B cell (primary cell): ENCODE results near the gene NDUFS6.

ENCODE experiments used
- CTCF ChIP-seq: fragments of 200-600 bp; IDR thresholded peaks from one replicate; pipeline ENCODE4 v1.8.0; 2022; ENCODE audit warnings: antibody characterized with exemption, mild to moderate bottlenecking
- EZH2 ChIP-seq: IDR thresholded peaks from 2 replicates; pipeline ENCODE4 v1.6.1; 2012; ENCODE audit warnings: borderline replicate concordance, low read depth, mild to moderate bottlenecking, moderate library complexity, low read length; ENCODE audit not compliant: insufficient read depth, poor library complexity, severe bottlenecking

- TF ChIP-seq EZH2 (no peak), CTCF (no peak)
Observed at GRCh38 chr5:1793966-1794900, 7.0 kb upstream of the NDUFS6 start.
